ENCODE data around the gene RAB8B.

DNA sequence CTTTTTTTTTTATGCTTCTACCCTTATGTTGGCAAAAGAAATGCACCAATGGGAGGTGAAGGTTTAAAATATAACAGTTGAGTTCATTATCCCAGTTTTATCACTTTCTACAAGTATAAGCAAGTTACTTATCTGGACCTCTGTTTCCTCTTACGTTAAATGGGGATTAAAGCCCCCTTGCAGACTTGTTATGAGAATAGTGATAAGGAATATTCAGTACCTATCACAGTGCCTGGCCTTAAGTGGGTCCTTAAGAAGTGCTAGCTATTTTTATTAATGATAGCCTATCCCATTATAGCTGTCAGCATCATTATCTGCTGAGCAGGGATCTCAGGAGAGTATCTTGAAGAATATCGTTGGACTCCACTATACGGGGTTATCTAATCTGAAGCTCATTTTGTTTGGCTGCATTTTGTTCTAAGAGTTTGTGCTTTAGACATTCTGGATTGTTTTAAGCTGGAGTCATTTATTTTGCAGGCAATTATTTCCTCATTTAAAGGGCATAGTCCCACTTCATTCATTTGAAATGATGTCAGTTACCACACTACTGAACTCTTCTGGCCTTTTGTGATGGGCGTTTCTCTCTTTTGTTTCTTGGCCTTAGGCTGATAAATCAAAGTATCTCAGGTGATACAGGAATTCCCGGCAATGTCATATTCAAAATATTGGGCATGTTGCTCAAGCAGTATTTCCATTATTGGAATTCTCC lies 28.8 kb downstream of the RAB8B start:
- TF ChIP-seq MEIS1 (CRISPR knock-in tag; IDR thresholded peaks at IDR 0.05; ENCODE audit: borderline replicate concordance): no peak
- TF ChIP-seq, protein P1, sequence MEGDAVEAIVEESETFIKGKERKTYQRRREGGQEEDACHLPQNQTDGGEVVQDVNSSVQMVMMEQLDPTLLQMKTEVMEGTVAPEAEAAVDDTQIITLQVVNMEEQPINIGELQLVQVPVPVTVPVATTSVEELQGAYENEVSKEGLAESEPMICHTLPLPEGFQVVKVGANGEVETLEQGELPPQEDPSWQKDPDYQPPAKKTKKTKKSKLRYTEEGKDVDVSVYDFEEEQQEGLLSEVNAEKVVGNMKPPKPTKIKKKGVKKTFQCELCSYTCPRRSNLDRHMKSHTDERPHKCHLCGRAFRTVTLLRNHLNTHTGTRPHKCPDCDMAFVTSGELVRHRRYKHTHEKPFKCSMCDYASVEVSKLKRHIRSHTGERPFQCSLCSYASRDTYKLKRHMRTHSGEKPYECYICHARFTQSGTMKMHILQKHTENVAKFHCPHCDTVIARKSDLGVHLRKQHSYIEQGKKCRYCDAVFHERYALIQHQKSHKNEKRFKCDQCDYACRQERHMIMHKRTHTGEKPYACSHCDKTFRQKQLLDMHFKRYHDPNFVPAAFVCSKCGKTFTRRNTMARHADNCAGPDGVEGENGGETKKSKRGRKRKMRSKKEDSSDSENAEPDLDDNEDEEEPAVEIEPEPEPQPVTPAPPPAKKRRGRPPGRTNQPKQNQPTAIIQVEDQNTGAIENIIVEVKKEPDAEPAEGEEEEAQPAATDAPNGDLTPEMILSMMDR (tag by site-specific recombination; IDR thresholded peaks at IDR 0.05): no peak
- TF ChIP-seq YY2 (tag by site-specific recombination; IDR thresholded peaks at IDR 0.05): no peak
- TF ChIP-seq ZNF704 (tag by site-specific recombination; IDR thresholded peaks at IDR 0.05): no peak
- no peak for TF ChIP-seq ZNF394 (tag by site-specific recombination; IDR thresholded peaks at IDR 0.05; ENCODE audit: borderline replicate concordance)
- TF ChIP-seq ZBTB17 (tag by site-specific recombination; IDR thresholded peaks at IDR 0.05): no peak
